ENCODE data around the gene ASCC1. TPM values are rescaled to one million over a fixed set of nuclear protein-coding genes. Genes with fewer than 3 reads are reported as not detected.

Gene ASCC1
- total and polyA plus RNA-seq, 7 donors: 15.3 to 53.7 (median 21.5) TPM

DNA sequence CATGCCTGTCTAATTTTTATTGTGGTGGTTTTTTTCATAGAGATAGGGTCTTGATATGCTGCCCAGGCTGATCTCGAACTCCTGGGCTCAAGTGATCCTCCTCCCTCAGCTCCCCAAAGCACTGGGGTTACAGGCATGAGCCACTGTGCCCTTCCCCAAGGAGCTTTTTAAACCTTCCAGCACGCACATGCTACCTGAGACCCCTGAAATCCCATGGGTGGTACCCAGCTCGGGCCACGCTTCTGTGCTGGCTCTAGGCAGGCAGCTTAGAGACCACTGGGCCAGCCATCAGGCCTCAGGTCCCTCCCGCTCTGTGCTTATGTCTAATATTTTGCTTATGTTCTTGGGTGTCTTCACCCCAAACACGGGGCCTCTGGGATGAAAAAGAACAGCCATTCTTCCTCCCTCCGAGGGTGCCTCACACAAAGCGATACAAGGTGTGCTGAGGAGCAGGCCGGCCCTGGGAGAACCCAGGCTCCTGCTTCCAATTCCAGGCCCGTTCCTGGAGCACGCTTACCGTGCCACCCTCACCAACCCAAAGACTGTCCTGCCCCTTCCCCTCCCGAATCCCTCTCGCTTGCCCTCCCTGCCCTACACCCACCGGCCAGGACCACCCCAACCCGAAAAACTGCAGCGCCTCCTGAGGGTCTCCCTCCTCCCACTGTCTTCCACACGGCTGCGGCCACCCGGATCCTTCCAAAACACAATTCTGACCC, 138.6 kb downstream of the ASCC1 start:
- peak; percentile 37 for DNase-seq
- WGBS, 2 donors: 89 to 93% methylated on average over 20 of the region's 20 CpGs
- H3K27ac ChIP-seq: no peak overlapping the region
- TF ChIP-seq, protein P1, sequence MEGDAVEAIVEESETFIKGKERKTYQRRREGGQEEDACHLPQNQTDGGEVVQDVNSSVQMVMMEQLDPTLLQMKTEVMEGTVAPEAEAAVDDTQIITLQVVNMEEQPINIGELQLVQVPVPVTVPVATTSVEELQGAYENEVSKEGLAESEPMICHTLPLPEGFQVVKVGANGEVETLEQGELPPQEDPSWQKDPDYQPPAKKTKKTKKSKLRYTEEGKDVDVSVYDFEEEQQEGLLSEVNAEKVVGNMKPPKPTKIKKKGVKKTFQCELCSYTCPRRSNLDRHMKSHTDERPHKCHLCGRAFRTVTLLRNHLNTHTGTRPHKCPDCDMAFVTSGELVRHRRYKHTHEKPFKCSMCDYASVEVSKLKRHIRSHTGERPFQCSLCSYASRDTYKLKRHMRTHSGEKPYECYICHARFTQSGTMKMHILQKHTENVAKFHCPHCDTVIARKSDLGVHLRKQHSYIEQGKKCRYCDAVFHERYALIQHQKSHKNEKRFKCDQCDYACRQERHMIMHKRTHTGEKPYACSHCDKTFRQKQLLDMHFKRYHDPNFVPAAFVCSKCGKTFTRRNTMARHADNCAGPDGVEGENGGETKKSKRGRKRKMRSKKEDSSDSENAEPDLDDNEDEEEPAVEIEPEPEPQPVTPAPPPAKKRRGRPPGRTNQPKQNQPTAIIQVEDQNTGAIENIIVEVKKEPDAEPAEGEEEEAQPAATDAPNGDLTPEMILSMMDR (IDR thresholded peaks at IDR 0.05): no peak
- TF ChIP-seq EP300 (IDR thresholded peaks at IDR 0.05) (no peak), POLR2A (IDR thresholded peaks at IDR 0.05) (no peak), POLR2AphosphoS5 (IDR thresholded peaks at IDR 0.05) (no peak)
- H3K27me3 ChIP-seq: peaks cover 0 to 4% (median 0%) of the 10 kb centered on the region in 3 donors
- H3K9me3 ChIP-seq: no peaks in the 10 kb centered on the region
- no peaks in the 10 kb centered on the region for H3K36me3 ChIP-seq
- no peaks in the 10 kb centered on the region for H3K4me1 ChIP-seq
- intact Hi-C loops (cut with DNase I): no loop called here
- no peak overlapping the region for H3K4me3 ChIP-seq

DNA sequence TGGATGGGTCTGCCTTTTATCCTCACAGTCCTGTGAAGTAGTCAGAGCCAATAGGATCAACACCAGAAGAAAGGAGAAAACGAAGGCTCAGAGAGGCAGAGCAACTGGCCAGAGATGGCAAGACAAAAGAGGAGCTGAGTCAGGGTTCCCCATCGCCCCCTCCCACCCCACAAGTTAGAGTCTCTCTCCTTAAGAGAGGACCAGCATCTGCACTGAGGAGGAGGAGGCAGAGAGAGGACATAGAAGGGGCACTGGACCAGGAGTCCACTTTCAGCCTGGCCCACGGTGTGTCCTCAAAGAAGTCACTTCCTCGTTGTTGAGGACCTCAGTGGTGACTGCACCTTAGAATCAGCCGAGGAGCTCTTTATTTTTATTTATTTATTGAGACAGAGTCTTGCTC, 139.3 kb downstream of the ASCC1 start:
- no peak overlapping the region for H3K4me3 ChIP-seq
- 59 to 70% methylated on average over 5 of the region's 5 CpGs for WGBS, 2 donors
- TF ChIP-seq, protein P1 (IDR thresholded peaks at IDR 0.05): no peak
- TF ChIP-seq POLR2AphosphoS5 (IDR thresholded peaks at IDR 0.05) (no peak), EP300 (IDR thresholded peaks at IDR 0.05) (no peak), POLR2A (IDR thresholded peaks at IDR 0.05) (no peak)
- no peaks in the 10 kb centered on the region for H3K4me1 ChIP-seq
- no peaks in the 10 kb centered on the region for H3K36me3 ChIP-seq
- no peaks in the 10 kb centered on the region for H3K9me3 ChIP-seq
- no peak overlapping the region for H3K27ac ChIP-seq
- peaks cover 0 to 4% (median 0%) of the 10 kb centered on the region in 3 donors for H3K27me3 ChIP-seq
- DNase-seq: no peak
- intact Hi-C loops (cut with DNase I): no loop called here

DNA sequence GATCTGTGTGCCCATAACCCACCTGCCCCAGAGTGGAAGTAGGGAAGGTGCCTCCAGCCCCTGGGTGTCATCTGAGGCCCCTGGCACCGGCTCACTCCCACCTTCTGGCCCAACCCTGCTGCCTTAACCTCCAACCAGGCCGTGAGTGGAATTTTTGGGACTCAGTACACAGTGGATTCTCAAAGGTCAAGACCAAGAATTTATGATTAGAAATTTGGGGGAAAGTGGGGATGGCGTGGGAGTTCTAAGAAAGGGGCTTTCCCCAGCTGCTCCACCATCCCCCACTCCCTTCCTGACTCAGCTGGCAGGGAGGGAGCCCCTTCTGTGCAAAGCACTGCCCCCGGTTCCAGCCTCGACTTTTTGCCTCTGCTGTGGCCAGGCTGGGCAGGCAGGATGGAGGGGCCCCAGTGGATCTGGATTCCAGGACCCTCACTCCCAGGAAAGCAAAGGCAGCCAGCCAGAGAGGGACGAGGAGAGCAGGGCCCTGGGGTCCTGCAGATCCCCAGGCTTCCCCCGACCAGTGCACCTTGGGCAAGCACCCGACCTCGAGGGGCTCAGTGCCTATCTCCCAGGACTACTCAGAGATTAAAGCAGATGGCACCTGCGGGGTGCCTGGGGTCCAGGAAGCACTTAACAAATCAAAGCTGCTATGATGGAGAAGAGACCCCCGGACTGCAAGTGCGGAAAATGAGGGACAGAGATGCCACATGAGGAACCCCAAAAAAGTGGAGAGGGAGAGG, 140.5 kb downstream of the ASCC1 start:
- TF ChIP-seq POLR2AphosphoS5 (IDR thresholded peaks at IDR 0.05) (no peak), POLR2A (IDR thresholded peaks at IDR 0.05) (no peak), EP300 (IDR thresholded peaks at IDR 0.05) (no peak)
- TF ChIP-seq, protein P1 (IDR thresholded peaks at IDR 0.05): no peak
- intact Hi-C loops (cut with DNase I): no loop called here
- no peaks in the 10 kb centered on the region for H3K4me1 ChIP-seq
- 72 to 76% methylated on average over 12 of the region's 12 CpGs for WGBS, 2 donors
- peaks cover 0 to 4% (median 0%) of the 10 kb centered on the region in 3 donors for H3K27me3 ChIP-seq
- DNase-seq: no peak
- H3K36me3 ChIP-seq: no peaks in the 10 kb centered on the region
- no peaks in the 10 kb centered on the region for H3K9me3 ChIP-seq
- H3K4me3 ChIP-seq: no peak overlapping the region
- no peak overlapping the region for H3K27ac ChIP-seq

GRCh38 chr10:72074574-72075375, 141.3 kb downstream of the ASCC1 start:
- no peak overlapping the region for H3K27ac ChIP-seq
- DNase-seq: no peak
- WGBS, 2 donors: 75 to 81% methylated on average over 18 of the region's 18 CpGs
- H3K9me3 ChIP-seq: no peaks in the 10 kb centered on the region
- H3K36me3 ChIP-seq: no peaks in the 10 kb centered on the region
- H3K27me3 ChIP-seq: peaks cover 0 to 4% (median 0%) of the 10 kb centered on the region in 3 donors
- H3K4me3 ChIP-seq: no peak overlapping the region
- no peaks in the 10 kb centered on the region for H3K4me1 ChIP-seq
- TF ChIP-seq POLR2AphosphoS5 (IDR thresholded peaks at IDR 0.05): no peak
- no peak for TF ChIP-seq POLR2A (IDR thresholded peaks at IDR 0.05)
- TF ChIP-seq EP300 (IDR thresholded peaks at IDR 0.05): no peak
- TF ChIP-seq, protein P1 (IDR thresholded peaks at IDR 0.05): no peak
- intact Hi-C loops (cut with DNase I): no loop called here

All from sigmoid colon (tissue), 7 donors.